Midbrain (tissue), 1 donor: ENCODE measurements around the gene DGKD.
"Not testable (repeated sequence)": the region's sequence is repeated elsewhere in the genome, so short reads cannot be mapped to it uniquely, and the experiment has no call there.

Source experiments
- DNase-seq: peaks from one replicate; lab custom pipeline; 2025; lab: John Stamatoyannopoulos, UW

Gene DGKD

GRCh38 chr2:233353769-233354499 lies at the start of gene DGKD:
DGKD (plus strand) TSS chr2:233354494; CDS start chr2:233354519, 25 bp downstream.
- peak; percentile 57 for DNase-seq

- DNase-seq, result no peak
These were observed 46.7 kb upstream of the DGKD start, which contains the start of gene SAG for GRCh38 chr2:233307565-233307964. SAG (plus strand) TSS chr2:233307816; CDS start chr2:233309190, 1,374 bp downstream.

GRCh38 chr2:233311241-233311926 lies 42.9 kb upstream of the DGKD start:
- no peak for DNase-seq

GRCh38 chr2:233312874-233313273 lies 41.4 kb upstream of the DGKD start:
- no peak for DNase-seq

GRCh38 chr2:233314180-233314925 lies 39.9 kb upstream of the DGKD start:
- no peak for DNase-seq

GRCh38 chr2:233317196-233317943 lies 36.9 kb upstream of the DGKD start:
- no peak for DNase-seq

- no peak for DNase-seq
These were observed 35.0 kb upstream of the DGKD start for GRCh38 chr2:233319256-233319655.

- DNase-seq, result no peak
These were observed 33.8 kb upstream of the DGKD start for GRCh38 chr2:233320470-233320869.

- DNase-seq, result no peak
These were observed 33.1 kb upstream of the DGKD start for GRCh38 chr2:233321166-233321565.

GRCh38 chr2:233323851-233324250 lies 30.4 kb upstream of the DGKD start:
- no peak for DNase-seq

- no peak for DNase-seq
These were observed 29.0 kb upstream of the DGKD start for GRCh38 chr2:233325256-233325655.

GRCh38 chr2:233325814-233326213 lies 28.5 kb upstream of the DGKD start:
- no peak for DNase-seq

- no peak for DNase-seq
These were observed 27.8 kb upstream of the DGKD start for GRCh38 chr2:233326500-233326899.

- no peak for DNase-seq
These were observed 25.4 kb upstream of the DGKD start for GRCh38 chr2:233328922-233329321.

GRCh38 chr2:233329489-233330135 lies 24.7 kb upstream of the DGKD start:
- no peak for DNase-seq

GRCh38 chr2:233331536-233331935 lies 22.8 kb upstream of the DGKD start:
- DNase-seq, result peak; percentile 39

- no peak for DNase-seq
These were observed 22.2 kb upstream of the DGKD start for GRCh38 chr2:233332125-233332524.

GRCh38 chr2:233334915-233335314 lies 19.4 kb upstream of the DGKD start:
- no peak for DNase-seq

GRCh38 chr2:233336091-233336490 lies 18.2 kb upstream of the DGKD start:
- not testable (repeated sequence) for DNase-seq

- DNase-seq, result no peak
These were observed 17.8 kb upstream of the DGKD start for GRCh38 chr2:233336541-233336940.

GRCh38 chr2:233338046-233338445 lies 16.2 kb upstream of the DGKD start:
- DNase-seq, result no peak
